ENCODE measurements around the gene ARHGAP26.

Gene ARHGAP26

GRCh38 chr5:142783601-142784341 is 13.6 kb downstream of the ARHGAP26 start:
- DNase-seq (ENCODE audit: low read depth, low spot score) = no peak

- DNase-seq (ENCODE audit: low read depth, low spot score) = no peak
Observed at GRCh38 chr5:142784401-142784955, 14.3 kb downstream of the ARHGAP26 start.

GRCh38 chr5:142785206-142785605 is 15.0 kb downstream of the ARHGAP26 start:
- no peak for DNase-seq (ENCODE audit: low read depth, low spot score)

- DNase-seq (ENCODE audit: low read depth, low spot score) = no peak
Observed at GRCh38 chr5:142789206-142789605, 19.0 kb downstream of the ARHGAP26 start.

- DNase-seq (ENCODE audit: low read depth, low spot score) = no peak
Observed at GRCh38 chr5:142792012-142792864, 22.1 kb downstream of the ARHGAP26 start.

- no peak for DNase-seq (ENCODE audit: low read depth, low spot score)
Observed at GRCh38 chr5:142792865-142793232, 22.7 kb downstream of the ARHGAP26 start.

GRCh38 chr5:142794537-142794936 is 24.4 kb downstream of the ARHGAP26 start:
- DNase-seq (ENCODE audit: low read depth, low spot score) = no peak

GRCh38 chr5:142795251-142795650 is 25.1 kb downstream of the ARHGAP26 start:
- DNase-seq (ENCODE audit: low read depth, low spot score) = no peak

- no peak for DNase-seq (ENCODE audit: low read depth, low spot score)
Observed at GRCh38 chr5:142796492-142797109, 26.4 kb downstream of the ARHGAP26 start.

GRCh38 chr5:142797420-142797819 is 27.2 kb downstream of the ARHGAP26 start:
- no peak for DNase-seq (ENCODE audit: low read depth, low spot score)

GRCh38 chr5:142798099-142798770 is 28.1 kb downstream of the ARHGAP26 start:
- no peak for DNase-seq (ENCODE audit: low read depth, low spot score)

GRCh38 chr5:142800776-142801494 is 30.8 kb downstream of the ARHGAP26 start:
- no peak for DNase-seq (ENCODE audit: low read depth, low spot score)

GRCh38 chr5:142801495-142801871 is 31.3 kb downstream of the ARHGAP26 start:
- DNase-seq (ENCODE audit: low read depth, low spot score) = no peak

GRCh38 chr5:142803428-142804125 is 33.4 kb downstream of the ARHGAP26 start:
- no peak for DNase-seq (ENCODE audit: low read depth, low spot score)

GRCh38 chr5:142805339-142805738 is 35.2 kb downstream of the ARHGAP26 start:
- no peak for DNase-seq (ENCODE audit: low read depth, low spot score)

GRCh38 chr5:142806841-142807267 is 36.7 kb downstream of the ARHGAP26 start:
- no peak for DNase-seq (ENCODE audit: low read depth, low spot score)

GRCh38 chr5:142807372-142807911 is 37.3 kb downstream of the ARHGAP26 start:
- DNase-seq (ENCODE audit: low read depth, low spot score) = no peak

- DNase-seq (ENCODE audit: low read depth, low spot score) = no peak
Observed at GRCh38 chr5:142808878-142809598, 38.9 kb downstream of the ARHGAP26 start.

- DNase-seq (ENCODE audit: low read depth, low spot score) = no peak
Observed at GRCh38 chr5:142810081-142810480, 39.9 kb downstream of the ARHGAP26 start.
